GM06990 (cell line): ENCODE measurements around the gene RAPGEF5.

Experiments
- DNase-seq: peaks from one replicate; pipeline ENCODE4 v3.0.0-alpha.2; 2011; ENCODE audit not compliant: insufficient read length; ENCODE audit errors: extremely low read depth
- H3K27me3 ChIP-seq: replicated peaks from 2 replicates; pipeline ENCODE4 v1.6.0; 2011; ENCODE audit warnings: low read length; ENCODE audit not compliant: control insufficient read depth, insufficient read depth
- H3K36me3 ChIP-seq: 2 replicates; pipeline ENCODE4 v1.5.1; 2011; ENCODE audit warnings: low read length; ENCODE audit not compliant: control insufficient read depth, insufficient read depth
- H3K4me3 ChIP-seq: replicated peaks from 2 replicates; pipeline ENCODE4 v1.5.1; 2011; ENCODE audit warnings: low read depth, mild to moderate bottlenecking, control low read depth, low read length
- CTCF ChIP-seq: IDR thresholded peaks from 2 replicates; pipeline ENCODE4 v1.5.1; 2011; ENCODE audit warnings: low read length, control low read depth, mild to moderate bottlenecking, inconsistent platforms; ENCODE audit not compliant: insufficient read depth, poor library complexity, severe bottlenecking

RAPGEF5 gene

GRCh38 chr7:22074897-22075296 lies 282.1 kb downstream of the RAPGEF5 start:
- H3K36me3 ChIP-seq: no peaks in the 10 kb centered on the region
- no peak for TF ChIP-seq CTCF
- H3K4me3 ChIP-seq: no peak overlapping the region
- H3K27me3 ChIP-seq: no peaks in the 10 kb centered on the region; the same call in none of the 2 replicates
- no peak for DNase-seq
